Thyroid gland (tissue), 4 donors: ENCODE results near the gene F9. TPM values are rescaled to one million over a fixed set of nuclear protein-coding genes. Genes with fewer than 3 reads are reported as not detected.

Source experiments
- DNase-seq, 2 donors: peaks; one replicate each; pipeline ENCODE4 v3.0.0-alpha.2; 2019
- H3K27ac ChIP-seq, 3 donors: fragments of 200-600 bp; sonication (generic); 1 replicate in 2 of 3; 2 replicates in 1 of 3; pipeline ENCODE4 v1.5.1; 2016 to 2019; ENCODE audit warnings: mild to moderate bottlenecking in 1 of 3, moderate library complexity in 1 of 3
- H3K27me3 ChIP-seq: fragments of 200-600 bp; sonication (generic); one replicate; pipeline ENCODE4 v1.5.1; 2019
- H3K36me3 ChIP-seq, 2 donors: fragments of 200-600 bp; sonication (generic); one replicate each; pipeline ENCODE4 v1.5.1; 2016 to 2019
- H3K4me1 ChIP-seq, 2 donors: fragments of 200-600 bp; sonication (generic); one replicate each; pipeline ENCODE4 v1.5.1; 2017 to 2019
- H3K4me3 ChIP-seq, 3 donors: fragments of 200-600 bp; sonication (generic); replicated peaks in 1 of 3; 1 replicate in 2 of 3; 2 replicates in 1 of 3; pipeline ENCODE4 v1.5.1; 2016; ENCODE audit warnings: mild to moderate bottlenecking in 1 of 3
- H3K9me3 ChIP-seq: fragments of 200-600 bp; sonication (generic); one replicate; pipeline ENCODE4 v1.5.1; 2017
- POLR2A ChIP-seq, 2 donors: fragments of 450-650 bp; IDR thresholded peaks; one replicate each; pipeline ENCODE4 v1.6.1; 2017; ENCODE audit warnings: antibody characterized with exemption in 2 of 2, mild to moderate bottlenecking in 2 of 2, moderate library complexity in 1 of 2
- WGBS, 2 donors: methylation state at CpG; one replicate each; pipeline ENCODE4 v1.1.5; 2017; 5-methylcytosine and 5-hydroxymethylcytosine counted together
- intact Hi-C: fragments of 100-400 bp; cut with DNase I; formaldehyde crosslinking; loops from one replicate; pipeline ENCODE4 v1.15.1; 2023
- total RNA-seq, 4 donors: library from RNA; depleted of rRNA; stranded (reverse); fragments of >200 nt; gene quantifications; one replicate each; pipeline ENCODE4 v1.2.3, GENCODE V29; 2016
- TF ChIP-seq, protein P1 (sequence below), 6 experiments: fragments of 200-600 bp in 3 of 6; fragments of 450-650 bp in 3 of 6; sonication (generic) in 3 of 6; IDR thresholded peaks; one replicate each; pipeline ENCODE4 v1.5.1; 2016 to 2019; ENCODE audit warnings: antibody characterized with exemption in 6 of 6, mild to moderate bottlenecking in 2 of 6, inconsistent platforms in 1 of 6, moderate library complexity in 1 of 6

F9 gene
- total RNA-seq, 4 donors from 2014 or later, result not detected

DNA sequence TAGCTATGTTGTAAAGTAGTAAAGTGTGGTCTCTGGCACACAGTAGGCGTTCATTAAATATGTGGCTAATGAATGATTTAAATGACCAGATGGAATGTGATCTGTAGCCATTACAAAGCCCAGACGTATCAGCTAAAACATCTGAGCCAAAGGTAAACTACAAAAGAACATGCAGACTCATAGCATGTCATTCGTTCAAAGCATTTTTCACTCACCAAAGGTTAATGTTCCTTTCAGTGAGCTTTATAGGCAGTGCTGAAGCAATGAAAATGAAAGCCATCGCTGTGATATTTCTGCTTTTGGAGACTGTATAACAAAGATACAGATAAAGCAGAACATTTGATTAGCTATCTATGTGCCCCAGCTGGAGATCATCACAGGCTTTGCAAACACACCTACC is 50.5 kb downstream of the F9 start:
- Histone ChIP-seq H3K27ac (no peak overlapping the region), H3K4me3 (no peak overlapping the region), H3K9me3 (no peaks in the 10 kb centered on the region), H3K36me3 (no peaks in the 10 kb centered on the region), H3K27me3 (no peaks in the 10 kb centered on the region), H3K4me1 (no peaks in the 10 kb centered on the region)
- DNase-seq, result no peak
- WGBS, 2 donors, result 73 to 74% methylated on average over 4 of the region's 4 CpGs
- no peak for TF ChIP-seq POLR2A (IDR thresholded peaks at IDR 0.05)
- TF ChIP-seq, protein P1, sequence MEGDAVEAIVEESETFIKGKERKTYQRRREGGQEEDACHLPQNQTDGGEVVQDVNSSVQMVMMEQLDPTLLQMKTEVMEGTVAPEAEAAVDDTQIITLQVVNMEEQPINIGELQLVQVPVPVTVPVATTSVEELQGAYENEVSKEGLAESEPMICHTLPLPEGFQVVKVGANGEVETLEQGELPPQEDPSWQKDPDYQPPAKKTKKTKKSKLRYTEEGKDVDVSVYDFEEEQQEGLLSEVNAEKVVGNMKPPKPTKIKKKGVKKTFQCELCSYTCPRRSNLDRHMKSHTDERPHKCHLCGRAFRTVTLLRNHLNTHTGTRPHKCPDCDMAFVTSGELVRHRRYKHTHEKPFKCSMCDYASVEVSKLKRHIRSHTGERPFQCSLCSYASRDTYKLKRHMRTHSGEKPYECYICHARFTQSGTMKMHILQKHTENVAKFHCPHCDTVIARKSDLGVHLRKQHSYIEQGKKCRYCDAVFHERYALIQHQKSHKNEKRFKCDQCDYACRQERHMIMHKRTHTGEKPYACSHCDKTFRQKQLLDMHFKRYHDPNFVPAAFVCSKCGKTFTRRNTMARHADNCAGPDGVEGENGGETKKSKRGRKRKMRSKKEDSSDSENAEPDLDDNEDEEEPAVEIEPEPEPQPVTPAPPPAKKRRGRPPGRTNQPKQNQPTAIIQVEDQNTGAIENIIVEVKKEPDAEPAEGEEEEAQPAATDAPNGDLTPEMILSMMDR (IDR thresholded peaks at IDR 0.05), result no peak
- intact Hi-C loops, result no loop called here

- no peak overlapping the region for H3K4me3 ChIP-seq
- 82 to 85% methylated on average over 5 of the region's 5 CpGs for WGBS, 2 donors
- no peak for TF ChIP-seq POLR2A (IDR thresholded peaks at IDR 0.05)
- TF ChIP-seq, protein P1 (IDR thresholded peaks at IDR 0.05), result no peak
- DNase-seq, result no peak
- no peaks in the 10 kb centered on the region for H3K9me3 ChIP-seq
- no peak overlapping the region for H3K27ac ChIP-seq
- intact Hi-C loops, result no loop called here
- no peaks in the 10 kb centered on the region for H3K4me1 ChIP-seq
- no peaks in the 10 kb centered on the region for H3K27me3 ChIP-seq
- no peaks in the 10 kb centered on the region for H3K36me3 ChIP-seq
Measured at GRCh38 chrX:139585613-139586012, 55.1 kb downstream of the F9 start.

DNA sequence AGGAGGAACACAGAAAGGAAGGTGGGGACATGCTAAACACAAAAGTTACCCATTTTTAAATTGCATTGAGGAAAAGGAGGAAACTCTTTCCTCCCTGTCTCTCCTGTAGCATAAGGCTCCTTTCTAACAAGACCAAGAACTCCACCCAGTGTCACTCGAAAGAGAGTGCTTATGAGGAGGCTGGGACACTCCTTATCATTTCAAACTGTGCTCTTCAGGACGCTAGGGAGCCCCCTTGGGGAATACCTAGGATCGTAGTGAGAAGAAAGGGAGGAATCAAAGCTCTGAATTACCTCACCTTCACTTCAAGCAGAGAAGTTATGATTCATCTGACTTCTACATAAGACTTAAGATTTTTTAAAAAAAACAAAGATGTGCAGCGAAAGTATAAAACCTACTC is 65.5 kb downstream of the F9 start:
- no peaks in the 10 kb centered on the region for H3K4me1 ChIP-seq
- DNase-seq, result no peak
- TF ChIP-seq POLR2A (IDR thresholded peaks at IDR 0.05), result no peak
- TF ChIP-seq, protein P1 (IDR thresholded peaks at IDR 0.05), result no peak
- no peaks in the 10 kb centered on the region for H3K27me3 ChIP-seq
- intact Hi-C loops, result no loop called here
- H3K4me3 ChIP-seq, result no peak overlapping the region
- H3K36me3 ChIP-seq, result no peaks in the 10 kb centered on the region
- H3K9me3 ChIP-seq, result no peaks in the 10 kb centered on the region
- 30 to 44% methylated on average over 4 of the region's 4 CpGs for WGBS, 2 donors
- no peak overlapping the region for H3K27ac ChIP-seq

DNA sequence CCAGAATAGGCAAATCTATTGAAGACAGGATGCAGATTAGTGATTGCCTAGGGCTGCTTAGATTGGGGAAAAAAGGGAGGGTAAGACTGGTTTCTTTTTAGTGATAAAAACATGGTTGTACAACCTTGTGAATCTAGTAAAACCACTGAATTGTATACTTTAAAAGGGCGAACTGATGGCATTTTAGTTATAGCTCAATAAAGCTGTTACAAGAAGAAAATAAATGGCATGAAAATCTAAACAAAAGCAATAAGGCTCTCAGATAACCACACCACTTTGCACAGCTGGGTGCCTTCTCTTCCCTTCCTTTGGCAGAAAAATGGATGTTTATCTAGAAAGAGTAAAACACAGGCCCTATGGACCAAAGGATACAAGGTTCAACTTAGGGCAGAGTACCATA is 69.6 kb downstream of the F9 start:
- no peaks in the 10 kb centered on the region for H3K27me3 ChIP-seq
- intact Hi-C loops, result no loop called here
- H3K4me3 ChIP-seq, result no peak overlapping the region
- no peaks in the 10 kb centered on the region for H3K4me1 ChIP-seq
- no peak for DNase-seq
- 75 to 79% methylated on average over 1 of the region's 1 CpG for WGBS, 2 donors
- H3K9me3 ChIP-seq, result no peaks in the 10 kb centered on the region
- H3K27ac ChIP-seq, result no peak overlapping the region
- H3K36me3 ChIP-seq, result no peaks in the 10 kb centered on the region
- TF ChIP-seq POLR2A (IDR thresholded peaks at IDR 0.05), result no peak
- TF ChIP-seq, protein P1 (IDR thresholded peaks at IDR 0.05), result no peak

Other genes starting within 250 kb of the F9 start
- under 1 TPM in 3 of 4 donors, not detected in 1; 0.40 to 0.63 (median 0.56) TPM for gene MCF2, start 177.4 kb downstream of the F9 start, total RNA-seq